IMR-90 (cell line): ENCODE measurements around the gene NTSR2. TPM values are rescaled to one million over a fixed set of nuclear protein-coding genes. Genes with fewer than 3 reads are reported as not detected.
A peak's percentile ranks its signal among the peaks of the same experiment; 100 is the strongest.

Experiments used
- ATAC-seq: fragments of 200-7000 bp; cut with Tn5 transposase; 2 replicates; pipeline ENCODE4 v1.9.1; 2020; ENCODE audit warnings: low read depth, mild to moderate bottlenecking, moderate library complexity
- BruUV-seq: library from RNA; stranded (reverse); fragments of 400-500 nt; replicated peaks from 2 replicates; lab custom pipeline; 2021; lab: Mats Ljungman, UMichigan
- CTCF ChIA-PET: fragments of 300-600 bp; formaldehyde crosslinking; extraction: SDS; loops from one replicate; lab custom pipeline; 2021; ENCODE audit warnings: antibody characterized with exemption; lab: Yijun Ruan, JAX
- POLR2A ChIA-PET: fragments of 300-600 bp; sonication (Branson Sonifier 250); formaldehyde crosslinking; loops from one replicate; lab custom pipeline; 2022; ENCODE audit warnings: antibody characterized with exemption; ENCODE audit not compliant: unreplicated experiment; lab: Charles Lee
- DNase-seq: peaks from one replicate; pipeline ENCODE4 v3.0.0; 2013
- H2AFZ ChIP-seq: replicated peaks from 2 replicates; pipeline ENCODE3; 2013; ENCODE audit warnings: low read length, mild to moderate bottlenecking; ENCODE audit not compliant: poor library complexity
- H2AK5ac ChIP-seq: 2 replicates; pipeline ENCODE4 v1.6.1; 2013; ENCODE audit warnings: low read depth, low read length, inconsistent platforms
- H2AK9ac ChIP-seq: replicated peaks from 2 replicates; pipeline ENCODE3; 2013; ENCODE audit warnings: mild to moderate bottlenecking, low read depth, low read length, moderate library complexity; ENCODE audit not compliant: poor library complexity
- H2BK120ac ChIP-seq: 2 replicates; pipeline ENCODE4 v1.6.1; 2013; ENCODE audit warnings: low read depth, low read length, inconsistent platforms
- H2BK15ac ChIP-seq: 3 replicates; pipeline ENCODE4 v1.6.1; 2013; ENCODE audit warnings: low read depth, low read length, inconsistent platforms
- H2BK20ac ChIP-seq: 2 replicates; pipeline ENCODE4 v1.6.1; 2013; ENCODE audit warnings: low read depth, mild to moderate bottlenecking, inconsistent platforms, low read length, moderate library complexity
- H2BK5ac ChIP-seq: 2 replicates; pipeline ENCODE4 v1.6.1; 2013; ENCODE audit warnings: mild to moderate bottlenecking, low read depth, low read length, inconsistent platforms; ENCODE audit not compliant: poor library complexity, severe bottlenecking
- H3K14ac ChIP-seq: replicated peaks from 2 replicates; pipeline ENCODE4 v1.6.1; 2013; ENCODE audit warnings: low read depth, low read length, inconsistent platforms
- H3K18ac ChIP-seq: 2 replicates; pipeline ENCODE4 v1.6.1; 2013; ENCODE audit warnings: low read depth, low read length, control low read depth
- H3K23ac ChIP-seq: 2 replicates; pipeline ENCODE4 v1.6.1; 2013; ENCODE audit warnings: low read depth, low read length, inconsistent platforms
- H3K27ac ChIP-seq: 2 replicates; pipeline ENCODE4 v1.5.1; 2013; ENCODE audit warnings: mild to moderate bottlenecking, control low read depth, low read length; ENCODE audit not compliant: insufficient read depth
- H3K27me3 ChIP-seq: 2 replicates; pipeline ENCODE4 v1.6.1; 2013; ENCODE audit warnings: low read length; ENCODE audit not compliant: control insufficient read depth, insufficient read depth
- H3K36me3 ChIP-seq: 2 replicates; pipeline ENCODE4 v1.6.1; 2013; ENCODE audit warnings: low read length, mixed read lengths; ENCODE audit not compliant: control insufficient read depth, insufficient read depth
- H3K4ac ChIP-seq: 2 replicates; pipeline ENCODE4 v1.6.1; 2013; ENCODE audit warnings: low read depth, low read length, inconsistent platforms
- H3K4me1 ChIP-seq: 2 replicates; pipeline ENCODE4 v1.6.1; 2013; ENCODE audit warnings: low read length, mixed read lengths; ENCODE audit not compliant: control insufficient read depth, insufficient read depth
- H3K4me2 ChIP-seq: 2 replicates; pipeline ENCODE4 v1.6.1; 2013; ENCODE audit warnings: low read depth, mild to moderate bottlenecking, control low read depth, low read length, moderate library complexity
- H3K4me3 ChIP-seq: 2 replicates; pipeline ENCODE4 v1.5.1; 2013; ENCODE audit warnings: low read depth, mild to moderate bottlenecking, control low read depth, low read length, moderate library complexity; ENCODE audit not compliant: insufficient read depth
- H3K56ac ChIP-seq: 2 replicates; pipeline ENCODE4 v1.6.1; 2013; ENCODE audit warnings: low read length, inconsistent platforms; ENCODE audit not compliant: insufficient read depth; ENCODE audit errors: extremely low read depth
- H3K79me1 ChIP-seq, 2 experiments: 2 replicates each; pipeline ENCODE4 v1.6.1; 2013; ENCODE audit warnings: low read length in 2 of 2, inconsistent platforms in 1 of 2, low read depth in 1 of 2
- H3K9ac ChIP-seq: 2 replicates; pipeline ENCODE4 v1.6.1; 2013; ENCODE audit warnings: low read depth, low read length, control low read depth
- H3K9me1 ChIP-seq: 2 replicates; pipeline ENCODE4 v1.6.1; 2013; ENCODE audit warnings: low read length, inconsistent platforms; ENCODE audit not compliant: insufficient read depth
- H3K9me3 ChIP-seq: 2 replicates; pipeline ENCODE4 v1.6.1; 2013; ENCODE audit warnings: low read length; ENCODE audit not compliant: control insufficient read depth, insufficient read depth
- H4K20me1 ChIP-seq: 2 replicates; pipeline ENCODE4 v1.6.1; 2013; ENCODE audit warnings: low read length, inconsistent platforms; ENCODE audit not compliant: insufficient read depth
- H4K5ac ChIP-seq: 2 replicates; pipeline ENCODE4 v1.6.1; 2013; ENCODE audit warnings: mild to moderate bottlenecking, low read depth, low read length, control low read depth
- H4K8ac ChIP-seq, 2 experiments: 2 replicates each; pipeline ENCODE4 v1.6.1; 2013; ENCODE audit warnings: low read depth in 2 of 2, low read length in 2 of 2, control low read depth in 1 of 2, inconsistent platforms in 1 of 2
- H4K91ac ChIP-seq: 2 replicates; pipeline ENCODE4 v1.6.1; 2013; ENCODE audit warnings: low read depth, low read length, inconsistent platforms; ENCODE audit not compliant: insufficient read depth
- CEBPB ChIP-seq: IDR thresholded peaks from 2 replicates; pipeline ENCODE4 v1.6.1; 2012; ENCODE audit warnings: low read depth, low read length, improper control_type of control experiment
- FOS ChIP-seq: fragments of 150-350 bp; IDR thresholded peaks from 2 replicates; pipeline ENCODE4 v1.6.1; 2016; ENCODE audit warnings: low read depth, low read length
- MAFK ChIP-seq: IDR thresholded peaks from 2 replicates; pipeline ENCODE4 v1.6.1; 2012; ENCODE audit warnings: low read depth, low read length, improper control_type of control experiment
- MXI1 ChIP-seq: IDR thresholded peaks from 2 replicates; pipeline ENCODE4 v1.6.1; 2012; ENCODE audit warnings: low read depth, mild to moderate bottlenecking, low read length, moderate library complexity, borderline replicate concordance
- NFE2L2 ChIP-seq: fragments of 150-350 bp; IDR thresholded peaks from 2 replicates; pipeline ENCODE4 v1.6.1; 2016; ENCODE audit warnings: low read depth, mild to moderate bottlenecking, low read length
- POLR2A ChIP-seq: IDR thresholded peaks from 2 replicates; pipeline ENCODE4 v1.6.1; 2012; ENCODE audit warnings: mild to moderate bottlenecking, low read depth, low read length
- RAD21 ChIP-seq: IDR thresholded peaks from 2 replicates; pipeline ENCODE4 v1.6.1; 2012; ENCODE audit warnings: low read length, improper control_type of control experiment
- RCOR1 ChIP-seq: IDR thresholded peaks from 2 replicates; pipeline ENCODE4 v1.6.1; 2012; ENCODE audit warnings: mild to moderate bottlenecking, low read length, improper control_type of control experiment; ENCODE audit not compliant: insufficient replicate concordance
- RFX5 ChIP-seq: IDR thresholded peaks from 2 replicates; pipeline ENCODE4 v1.8.0; 2012; ENCODE audit warnings: low read depth, mild to moderate bottlenecking, low read length, moderate library complexity
- SMC3 ChIP-seq: fragments of 150-350 bp; IDR thresholded peaks from 2 replicates; pipeline ENCODE4 v1.6.1; 2016; ENCODE audit warnings: low read depth, mild to moderate bottlenecking, antibody characterized with exemption, low read length, moderate library complexity
- WGBS, 2 experiments: methylation state at CpG; one replicate each; pipeline versions ENCODE4 v1.1.5 to v1.1.7; 2013; ENCODE audit warnings: missing lambda C conversion rate in 2 of 2; ENCODE audit not compliant: insufficient read length in 1 of 2; ENCODE audit errors: extremely low coverage in 2 of 2; 5-methylcytosine and 5-hydroxymethylcytosine counted together
- dilution Hi-C: fragments of 300-500 bp; cut with HindIII; formaldehyde crosslinking; loops from one replicate; pipeline ENCODE4 v1.14.3; 2018; ENCODE audit warnings: low sequenced_read_pairs; ENCODE audit not compliant: unreplicated experiment
- in situ Hi-C: fragments of 300-500 bp; cut with MboI; formaldehyde crosslinking; loops from 3 replicates; pipeline ENCODE4 v1.14.3; 2019; ENCODE audit warnings: low sequenced_read_pairs, inconsistent platforms, mixed read lengths
- intact Hi-C: fragments of 100-400 bp; cut with micrococcal nuclease; formaldehyde crosslinking; loops from 2 replicates; pipeline ENCODE4 v1.10.0; 2022
- polyA plus RNA-seq, 3 experiments: library from polyadenylated mRNA; depleted of rRNA; stranded (reverse); fragments of >200 nt; gene quantifications; 2 replicates each; pipeline ENCODE4 v1.2.3, GENCODE V29; 2012; ENCODE audit warnings: low replicate concordance in 1 of 3
- total RNA-seq: library from RNA; depleted of rRNA; stranded (reverse); fragments of >200 nt; gene quantifications from 2 replicates; pipeline ENCODE4 v1.2.3, GENCODE V29; 2012
- TF ChIP-seq, protein P1 (sequence below): fragments of 150-350 bp; IDR thresholded peaks from 2 replicates; pipeline ENCODE4 v1.6.1; 2016; ENCODE audit warnings: low read depth, mild to moderate bottlenecking, low read length, moderate library complexity, borderline replicate concordance
- TF ChIP-seq, protein P2 (sequence below): fragments of 150-350 bp; IDR thresholded peaks from 2 replicates; pipeline ENCODE4 v1.6.1; 2017; ENCODE audit warnings: mild to moderate bottlenecking, antibody characterized with exemption, low read length, low read depth
- TF ChIP-seq, protein P3 (sequence below): conservative IDR thresholded peaks from 2 replicates; pipeline ENCODE4 v1.5.1; 2012; ENCODE audit warnings: mild to moderate bottlenecking, low read depth, low read length, improper control_type of control experiment

Gene NTSR2
- total and polyA plus RNA-seq, 2 of the 4 experiments (the other 2 are of a cell fraction): not detected

DNA sequence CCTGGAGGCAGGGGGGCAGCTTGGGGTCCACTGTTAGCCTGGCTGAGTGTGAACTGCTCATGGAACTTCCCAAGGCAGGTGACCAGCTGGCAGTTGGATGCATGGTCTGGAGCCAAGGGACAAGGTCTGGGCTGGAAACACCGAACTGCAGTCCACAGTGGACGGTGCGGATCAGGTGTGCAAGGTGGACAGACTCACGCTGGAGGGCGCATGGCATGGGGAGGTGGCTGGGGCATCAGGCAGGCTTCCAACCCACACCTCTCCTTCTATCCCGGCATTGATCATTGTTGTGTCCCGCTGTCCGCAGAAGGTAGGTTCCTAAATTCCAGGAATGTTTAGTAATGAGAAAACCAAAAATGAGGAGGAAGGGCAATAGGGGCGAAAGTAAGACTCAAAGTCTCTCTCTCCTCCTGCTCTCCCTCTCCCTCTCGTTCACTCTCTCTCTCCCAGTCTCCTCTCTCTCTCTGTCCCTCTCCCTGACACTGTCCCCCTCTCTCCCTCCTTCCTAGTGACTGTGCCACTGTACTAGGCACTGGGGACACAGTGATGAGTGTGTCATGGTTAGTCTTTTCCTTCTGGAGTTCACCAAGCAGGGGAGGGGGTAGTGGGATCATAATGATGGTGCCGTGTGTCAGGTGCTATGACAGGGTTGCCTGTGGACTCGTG is 46.1 kb upstream of the NTSR2 start:
- BruUV-seq: no TSS peak
- intact Hi-C loops: no loop called here
- Histone ChIP-seq H2BK20ac (peak overlapping the region; percentile 52; the same call in 1 of the 2 replicates), H4K20me1 (no peaks in the 10 kb centered on the region), H3K36me3 (no peaks in the 10 kb centered on the region), H2AK5ac (peak overlapping the region; percentile 61; the same call in 1 of the 2 replicates), H2BK15ac (no peak overlapping the region), H2AFZ (peak overlapping the region; percentile 44), H3K79me1 (no peaks in the 10 kb centered on the region), H4K8ac (no peak overlapping the region), H2AK9ac (no peak overlapping the region), H3K4ac (peak overlapping the region; percentile 43; the same call in 1 of the 2 replicates), H3K9me1 (0 out of 2 replicates have a peak, but pooled peaks cover 5% of the 10 kb centered on the region), H3K27me3 (peaks cover 33% of the 10 kb centered on the region), H3K4me2 (no peak overlapping the region), H3K14ac (no peak overlapping the region), H3K4me1 (peaks cover 5% of the 10 kb centered on the region; the same call in 1 of the 2 replicates), H3K23ac (no peak overlapping the region), H3K27ac (peak overlapping the region; percentile 54; the same call in 1 of the 2 replicates), H2BK120ac (no peak overlapping the region), H4K91ac (no peak overlapping the region), H3K18ac (peak overlapping the region; percentile 63), H3K4me3 (no peak overlapping the region), H2BK5ac (no peak overlapping the region), H3K9ac (no peak overlapping the region; the same call in 1 of the 2 replicates), H3K9me3 (no peaks in the 10 kb centered on the region), H3K56ac (no peak overlapping the region), H4K5ac (peak overlapping the region; percentile 75; the same call in 1 of the 2 replicates)
- TF ChIP-seq NFE2L2: no peak
- no peak for TF ChIP-seq RFX5
- TF ChIP-seq MXI1: no peak
- no peak for TF ChIP-seq RCOR1
- TF ChIP-seq, protein P1, sequence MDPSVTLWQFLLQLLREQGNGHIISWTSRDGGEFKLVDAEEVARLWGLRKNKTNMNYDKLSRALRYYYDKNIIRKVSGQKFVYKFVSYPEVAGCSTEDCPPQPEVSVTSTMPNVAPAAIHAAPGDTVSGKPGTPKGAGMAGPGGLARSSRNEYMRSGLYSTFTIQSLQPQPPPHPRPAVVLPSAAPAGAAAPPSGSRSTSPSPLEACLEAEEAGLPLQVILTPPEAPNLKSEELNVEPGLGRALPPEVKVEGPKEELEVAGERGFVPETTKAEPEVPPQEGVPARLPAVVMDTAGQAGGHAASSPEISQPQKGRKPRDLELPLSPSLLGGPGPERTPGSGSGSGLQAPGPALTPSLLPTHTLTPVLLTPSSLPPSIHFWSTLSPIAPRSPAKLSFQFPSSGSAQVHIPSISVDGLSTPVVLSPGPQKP: no peak
- no peak for TF ChIP-seq CEBPB
- TF ChIP-seq, protein P2, sequence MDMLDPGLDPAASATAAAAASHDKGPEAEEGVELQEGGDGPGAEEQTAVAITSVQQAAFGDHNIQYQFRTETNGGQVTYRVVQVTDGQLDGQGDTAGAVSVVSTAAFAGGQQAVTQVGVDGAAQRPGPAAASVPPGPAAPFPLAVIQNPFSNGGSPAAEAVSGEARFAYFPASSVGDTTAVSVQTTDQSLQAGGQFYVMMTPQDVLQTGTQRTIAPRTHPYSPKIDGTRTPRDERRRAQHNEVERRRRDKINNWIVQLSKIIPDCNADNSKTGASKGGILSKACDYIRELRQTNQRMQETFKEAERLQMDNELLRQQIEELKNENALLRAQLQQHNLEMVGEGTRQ: no peak
- TF ChIP-seq, protein P3, sequence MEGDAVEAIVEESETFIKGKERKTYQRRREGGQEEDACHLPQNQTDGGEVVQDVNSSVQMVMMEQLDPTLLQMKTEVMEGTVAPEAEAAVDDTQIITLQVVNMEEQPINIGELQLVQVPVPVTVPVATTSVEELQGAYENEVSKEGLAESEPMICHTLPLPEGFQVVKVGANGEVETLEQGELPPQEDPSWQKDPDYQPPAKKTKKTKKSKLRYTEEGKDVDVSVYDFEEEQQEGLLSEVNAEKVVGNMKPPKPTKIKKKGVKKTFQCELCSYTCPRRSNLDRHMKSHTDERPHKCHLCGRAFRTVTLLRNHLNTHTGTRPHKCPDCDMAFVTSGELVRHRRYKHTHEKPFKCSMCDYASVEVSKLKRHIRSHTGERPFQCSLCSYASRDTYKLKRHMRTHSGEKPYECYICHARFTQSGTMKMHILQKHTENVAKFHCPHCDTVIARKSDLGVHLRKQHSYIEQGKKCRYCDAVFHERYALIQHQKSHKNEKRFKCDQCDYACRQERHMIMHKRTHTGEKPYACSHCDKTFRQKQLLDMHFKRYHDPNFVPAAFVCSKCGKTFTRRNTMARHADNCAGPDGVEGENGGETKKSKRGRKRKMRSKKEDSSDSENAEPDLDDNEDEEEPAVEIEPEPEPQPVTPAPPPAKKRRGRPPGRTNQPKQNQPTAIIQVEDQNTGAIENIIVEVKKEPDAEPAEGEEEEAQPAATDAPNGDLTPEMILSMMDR: no peak
- TF ChIP-seq MAFK: no peak
- no peak for TF ChIP-seq FOS
- no peak for TF ChIP-seq POLR2A
- no peak for TF ChIP-seq RAD21
- no peak for TF ChIP-seq SMC3
- ATAC-seq (no peak), DNase-seq (no peak)
- CTCF ChIA-PET: interaction anchor here (0.6 kb wide), 1 partner anchor 63 kb away, joined by 3 read pairs; no protein-coding TSS in a partner anchor
- no CpG with 5 or more reads among the region's 12 CpGs for WGBS, 2 experiments
- dilution Hi-C loops: no loop called here
- in situ Hi-C loops: no loop called here
- POLR2A ChIA-PET: no interaction called here
